Cardiac septum (tissue), 1 donor: ENCODE data around the gene SPTA1. TPM values are rescaled to one million over a fixed set of nuclear protein-coding genes. Genes with fewer than 3 reads are reported as not detected.
"Not testable (repeated sequence)": the region's sequence is repeated elsewhere in the genome, so short reads cannot be mapped to it uniquely, and the experiment has no call there.

Experiments
- DNase-seq: peaks from one replicate; pipeline ENCODE4 v3.0.0-alpha.2; 2020; ENCODE audit warnings: low spot score
- intact Hi-C: fragments of 100-400 bp; cut with DNase I; formaldehyde crosslinking; loops from one replicate; pipeline ENCODE4 v1.14.0; 2022
- total RNA-seq: library from RNA; stranded (reverse); fragmentation: NEBNext Ultra II Directional; extraction: Animal tissue kit (Norgen Biotek cat#: 25700); gene quantifications from one replicate; pipeline ENCODE4 v1.2.1, GENCODE V29; 2021
- donor health status: DM: no; HTN: no; CAD: no.

Gene SPTA1
- total RNA-seq, 1 donor from 2014 or later: 0.43 TPM

DNA sequence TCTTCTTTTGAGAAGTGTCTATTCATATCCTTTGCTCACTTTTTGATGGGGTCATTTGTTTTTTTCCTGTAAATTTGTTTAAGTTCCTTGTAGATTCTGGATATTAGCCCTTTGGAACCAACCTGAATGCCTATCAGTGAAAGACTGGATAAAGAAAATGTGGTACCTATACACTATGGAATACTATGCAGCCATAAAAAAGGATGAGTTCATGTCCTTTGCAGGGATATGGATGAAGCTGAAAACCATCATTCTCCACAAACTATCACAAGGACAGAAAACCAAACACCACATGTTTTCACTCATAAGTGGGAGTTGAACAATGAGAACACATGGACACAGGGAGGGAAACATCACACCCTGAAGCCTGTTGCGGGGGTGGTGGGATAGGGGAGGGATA is 1.8 kb upstream of the SPTA1 start:
- intact Hi-C loops, DNase-seq: not testable (repeated sequence)

GRCh38 chr1:158687037-158687436 is 522 bp upstream of the SPTA1 start:
- DNase-seq: no peak
- intact Hi-C loops: no loop called here

DNA sequence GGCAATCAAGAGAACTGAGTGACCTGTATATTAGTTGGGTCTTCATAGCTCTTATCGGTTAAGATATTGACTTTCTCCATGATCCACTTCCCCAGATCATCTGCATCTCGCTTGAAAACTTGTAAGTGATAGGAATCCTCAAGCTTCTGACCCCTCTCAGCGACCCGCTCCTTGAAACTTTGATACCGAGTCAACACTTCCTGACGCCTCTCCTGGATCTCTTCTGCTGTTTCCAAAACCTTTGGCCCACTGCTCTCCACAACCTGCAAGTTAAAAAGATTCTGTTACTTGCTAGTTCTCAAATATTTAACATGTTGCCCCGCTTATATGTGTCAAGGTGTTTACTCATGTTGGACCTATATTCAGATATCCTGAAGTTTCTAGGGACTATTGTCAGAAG is 1.4 kb downstream of the SPTA1 start:
- no peak for DNase-seq
- intact Hi-C loops: no loop called here

- DNase-seq: no peak
- intact Hi-C loops: no loop called here
Measured at GRCh38 chr1:158681606-158682005, 4.9 kb downstream of the SPTA1 start.

- intact Hi-C loops: no loop called here
- no peak for DNase-seq
Measured at GRCh38 chr1:158679289-158679688, 7.2 kb downstream of the SPTA1 start.

DNA sequence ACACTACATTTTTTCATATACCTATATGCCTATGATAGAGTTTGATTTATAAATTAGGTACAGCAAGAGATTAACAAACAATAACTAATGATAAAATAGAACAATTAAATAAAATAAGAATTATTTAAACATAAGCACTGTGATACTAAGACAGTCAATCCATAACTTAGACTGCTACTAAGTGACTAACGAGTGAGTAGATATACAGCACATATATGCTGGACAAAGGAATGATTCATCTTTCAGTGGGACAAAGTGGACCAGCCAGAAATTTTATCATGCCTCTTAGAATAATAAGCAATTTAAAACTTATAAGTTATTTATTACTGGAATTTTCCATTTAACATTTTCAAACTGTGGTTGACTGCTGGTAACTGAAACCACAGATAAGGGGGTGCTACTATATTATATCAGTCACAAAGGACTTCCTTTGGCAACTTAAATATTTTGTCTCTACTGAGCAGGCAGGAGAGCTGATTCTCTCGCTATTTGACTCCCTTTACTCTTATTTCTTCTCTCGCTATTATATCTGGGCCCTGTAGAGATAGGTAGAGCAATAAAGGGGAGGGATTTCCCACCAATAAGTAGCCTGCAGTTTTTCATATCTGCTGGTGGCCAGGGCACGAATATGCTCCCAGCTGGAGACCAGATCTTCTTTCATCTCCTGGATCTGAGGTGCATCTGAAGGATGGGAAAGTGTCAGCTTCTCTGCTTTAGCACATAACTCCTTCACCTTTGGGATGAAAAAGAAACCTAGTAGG is 10.8 kb downstream of the SPTA1 start:
- DNase-seq: no peak
- intact Hi-C loops: no loop called here

DNA sequence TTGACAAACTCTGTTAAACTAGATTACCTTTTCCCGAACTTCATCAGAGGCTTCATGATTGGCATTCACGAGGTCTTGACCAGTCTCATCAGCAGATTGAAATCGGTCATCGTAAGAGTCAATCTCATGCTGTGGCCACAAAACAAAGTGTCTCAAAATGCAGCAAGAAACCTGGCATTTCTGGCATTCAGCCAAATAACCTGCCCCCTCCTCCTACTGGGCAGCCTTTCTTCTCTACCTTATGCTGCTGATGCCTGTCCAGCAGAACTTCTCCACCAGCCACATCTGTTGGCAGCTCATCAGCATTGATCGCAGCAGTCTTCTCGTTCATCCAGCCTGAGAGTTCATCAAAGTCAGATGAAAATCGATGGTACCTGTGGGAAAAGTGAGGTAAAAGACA is 12.2 kb downstream of the SPTA1 start:
- intact Hi-C loops: no loop called here

GRCh38 chr1:158666037-158666436 is 20.5 kb downstream of the SPTA1 start:
- intact Hi-C loops: no loop called here
- no peak for DNase-seq

More for the DNA sequence above, 12.2 kb downstream of the SPTA1 start:
- DNase-seq: no peak

DNA sequence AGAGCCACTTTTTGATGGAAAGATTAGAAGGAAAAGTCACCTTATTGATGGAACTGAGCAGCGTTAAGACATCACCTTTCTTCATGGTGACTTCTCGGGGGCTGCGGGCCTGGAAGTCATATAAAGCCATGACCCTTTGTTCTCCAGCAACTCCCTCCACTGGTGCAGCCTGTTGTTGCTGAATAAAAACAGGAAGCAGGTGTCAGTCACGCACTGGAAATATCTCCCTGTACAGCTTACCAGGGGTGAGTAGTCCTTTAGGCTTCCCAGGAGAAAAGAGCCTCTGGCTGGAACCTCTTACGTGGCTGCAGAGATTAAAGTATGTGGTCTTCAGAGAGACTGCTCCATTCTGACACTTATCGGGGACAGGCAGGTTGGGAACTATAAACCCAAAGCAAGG is 31.9 kb downstream of the SPTA1 start:
- no peak for DNase-seq
- intact Hi-C loops: no loop called here

DNA sequence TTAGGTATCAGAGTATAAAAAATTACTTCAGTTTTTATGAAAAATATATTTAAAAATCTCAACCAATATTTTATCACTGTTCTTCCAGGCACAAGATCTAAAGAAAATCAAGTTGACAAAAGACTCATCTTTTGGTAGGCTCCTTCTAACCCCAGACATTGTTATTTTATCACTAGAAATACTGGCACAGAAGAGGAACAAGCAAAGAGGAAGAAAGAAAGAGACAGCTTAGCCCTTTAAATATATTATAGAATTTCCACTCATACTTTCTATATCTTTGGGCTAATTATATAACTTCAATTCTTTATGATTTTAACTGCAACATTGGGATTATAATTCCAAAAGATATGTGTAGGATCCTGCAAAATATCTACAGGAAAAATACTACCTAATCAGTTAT is 32.4 kb downstream of the SPTA1 start:
- intact Hi-C loops: no loop called here
- no peak for DNase-seq

DNA sequence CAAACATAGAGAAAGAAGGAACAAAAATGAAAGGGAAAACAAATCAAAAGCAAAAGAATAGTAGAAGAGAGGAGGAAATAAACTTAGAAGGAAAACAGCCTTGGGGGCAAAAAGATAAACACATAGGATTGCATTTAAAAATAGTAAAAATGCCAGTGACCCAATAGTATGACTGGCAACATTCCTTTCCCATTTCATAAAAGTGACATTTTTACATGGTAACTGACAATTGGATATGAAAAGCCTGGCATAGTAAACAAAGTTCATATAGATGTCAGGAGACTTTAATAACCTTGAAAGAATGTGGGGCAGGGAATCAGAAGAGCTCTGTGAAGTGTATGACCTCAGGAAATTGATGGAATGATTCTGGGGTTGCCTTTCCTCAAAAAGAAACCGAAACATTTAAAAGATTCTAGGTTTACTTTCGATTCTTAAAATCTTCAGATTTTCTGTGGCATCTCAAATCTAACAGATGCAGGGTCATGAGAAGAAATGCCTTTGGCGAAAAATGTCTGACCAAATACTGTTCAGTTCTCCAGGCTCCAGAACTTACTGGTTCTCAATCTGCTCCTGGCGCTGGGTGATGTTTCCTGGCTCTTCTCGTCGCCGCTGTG is 33.7 kb downstream of the SPTA1 start:
- intact Hi-C loops: no loop called here

DNA sequence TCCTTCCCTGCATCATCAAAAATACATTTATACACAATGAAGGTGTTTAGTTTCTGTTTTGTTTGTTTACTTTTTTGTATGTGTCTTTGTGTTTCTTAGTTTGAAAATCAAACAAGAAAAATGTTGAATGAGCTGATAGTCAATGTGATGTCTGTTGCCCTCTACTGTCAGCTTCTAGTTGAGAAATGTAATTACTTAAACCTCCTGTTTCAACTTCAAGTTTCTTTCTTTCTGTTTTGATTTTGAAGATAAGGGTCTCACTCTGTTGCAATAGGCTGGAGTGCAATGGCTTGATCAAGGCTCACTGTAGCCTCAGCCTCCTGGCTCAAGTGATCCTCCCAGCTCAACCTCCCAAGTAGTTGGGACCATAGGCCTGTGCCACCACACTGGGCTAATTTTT is 37.5 kb downstream of the SPTA1 start:
- no peak for DNase-seq
- intact Hi-C loops: no loop called here

More for the DNA sequence above, 33.7 kb downstream of the SPTA1 start:
- DNase-seq: no peak

GRCh38 chr1:158646465-158646864 is 40.0 kb downstream of the SPTA1 start:
- intact Hi-C loops: no loop called here
- DNase-seq: no peak

DNA sequence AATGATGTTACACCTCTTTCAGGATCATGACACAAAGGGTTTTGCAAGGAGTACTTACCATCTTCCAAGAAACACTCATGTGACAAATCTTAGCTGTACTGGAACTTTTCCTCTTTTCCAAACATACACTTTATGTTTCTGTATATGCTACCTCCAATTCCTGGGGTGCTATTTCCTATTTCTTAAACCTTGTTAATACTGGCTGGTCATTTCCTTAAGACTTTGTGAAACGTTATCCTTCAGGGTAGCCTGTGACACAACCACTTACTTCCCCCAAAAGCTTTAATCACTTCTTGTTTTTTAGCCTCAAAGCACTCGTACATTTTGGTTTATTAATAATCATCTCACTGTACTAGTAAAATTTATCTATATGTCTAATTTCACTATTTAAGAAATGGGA is 42.1 kb downstream of the SPTA1 start:
- DNase-seq: no peak
- intact Hi-C loops: no loop called here

- DNase-seq: no peak
- intact Hi-C loops: no loop called here
Measured at GRCh38 chr1:158638904-158639303, 47.6 kb downstream of the SPTA1 start.

- DNase-seq: no peak
- intact Hi-C loops: no loop called here
Measured at GRCh38 chr1:158638146-158638545, 48.4 kb downstream of the SPTA1 start.

DNA sequence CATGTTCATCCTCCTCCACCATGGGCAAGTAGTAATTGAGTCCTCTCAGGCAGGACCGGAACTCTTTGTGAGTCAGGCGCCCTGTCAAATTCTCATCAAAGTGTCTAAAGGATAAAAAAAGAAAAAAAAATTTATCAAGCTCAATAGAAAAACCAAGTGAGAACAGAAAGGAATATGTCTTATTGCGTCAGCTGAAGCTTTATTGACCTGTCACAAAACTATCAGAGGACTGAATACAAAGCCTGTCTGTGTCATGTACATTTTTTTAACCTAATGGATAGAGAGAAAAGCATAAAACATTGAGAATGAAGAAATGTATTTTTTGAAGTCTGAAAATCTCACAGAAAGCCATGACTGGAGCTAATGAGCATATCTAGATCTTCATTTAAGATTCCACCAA is 72.8 kb downstream of the SPTA1 start:
- DNase-seq: no peak
- intact Hi-C loops: no loop called here

DNA sequence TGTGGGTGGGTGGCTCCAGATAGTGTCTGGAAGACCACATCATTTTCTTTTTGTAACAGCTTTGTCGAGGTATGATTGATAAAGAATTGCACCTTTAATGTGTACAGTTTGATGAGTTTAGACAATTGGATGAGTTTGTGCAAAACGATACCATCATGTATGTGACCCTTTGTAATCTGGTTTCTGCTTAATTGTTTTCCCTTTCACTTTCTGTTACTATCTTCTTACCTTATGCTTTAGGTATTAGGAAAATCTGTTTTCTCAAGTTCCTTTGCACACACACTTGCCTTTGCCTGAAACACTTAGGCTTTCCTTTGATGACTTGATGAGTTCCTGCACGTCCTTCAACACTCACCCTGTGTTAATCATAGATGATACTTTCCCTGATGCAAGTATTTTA is 74.6 kb downstream of the SPTA1 start:
- intact Hi-C loops: no loop called here

GRCh38 chr1:158607296-158607695 is 79.2 kb downstream of the SPTA1 start:
- intact Hi-C loops: no loop called here
- DNase-seq: no peak

More for the DNA sequence above, 74.6 kb downstream of the SPTA1 start:
- no peak for DNase-seq

- DNase-seq: no peak
Measured at GRCh38 chr1:158604968-158605367, 81.5 kb downstream of the SPTA1 start, which contains the start of gene OR10Z1. TSS of gene OR10Z1 (plus strand) at chr1:158605268. CDS start at chr1:158606439, 1,171 bp downstream.

GRCh38 chr1:158600735-158601134 is 85.8 kb downstream of the SPTA1 start:
- intact Hi-C loops: no loop called here
- no peak for DNase-seq

More at GRCh38 chr1:158604968-158605367, 81.5 kb downstream of the SPTA1 start, which contains the start of gene OR10Z1:
- intact Hi-C loops: no loop called here
